Measurements from ENCODE around the gene FOXQ1. TPM values are rescaled to one million over a fixed set of nuclear protein-coding genes. Genes with fewer than 3 reads are reported as not detected.

The FOXQ1 gene
- total RNA-seq, 1 donor from 2014 or later, result 2.0 TPM

- H3K4me1 Mint-ChIP-seq (ENCODE audit: low read depth), result peaks cover 15% of the 10 kb centered on the region
- peaks cover 6% of the 10 kb centered on the region for H3K9me3 Mint-ChIP-seq (ENCODE audit: low read depth)
- no peak for DNase-seq (ENCODE audit: low spot score, unreplicated experiment)
- H3K27ac Mint-ChIP-seq, result peak overlapping the region; percentile 78
- no peak for TF ChIP-seq CTCF (IDR thresholded peaks at IDR 0.05; ENCODE audit: unreplicated experiment)
- peaks cover 36% of the 10 kb centered on the region for H3K27me3 Mint-ChIP-seq
- no peak overlapping the region for H3K4me3 Mint-ChIP-seq (ENCODE audit: low read depth)
- no peaks in the 10 kb centered on the region for H3K36me3 Mint-ChIP-seq (ENCODE audit: insufficient read depth)
These were observed 14.7 kb downstream of the FOXQ1 start for GRCh38 chr6:1326535-1327121.

GRCh38 chr6:1327630-1328029 lies 15.7 kb downstream of the FOXQ1 start:
- H3K27ac Mint-ChIP-seq, result no peak overlapping the region
- no peak for TF ChIP-seq CTCF (IDR thresholded peaks at IDR 0.05; ENCODE audit: unreplicated experiment)
- H3K27me3 Mint-ChIP-seq, result peaks cover 26% of the 10 kb centered on the region
- peaks cover 6% of the 10 kb centered on the region for H3K9me3 Mint-ChIP-seq (ENCODE audit: low read depth)
- H3K4me3 Mint-ChIP-seq (ENCODE audit: low read depth), result no peak overlapping the region
- H3K4me1 Mint-ChIP-seq (ENCODE audit: low read depth), result peaks cover 15% of the 10 kb centered on the region
- no peak for DNase-seq (ENCODE audit: low spot score, unreplicated experiment)
- no peaks in the 10 kb centered on the region for H3K36me3 Mint-ChIP-seq (ENCODE audit: insufficient read depth)

GRCh38 chr6:1328129-1328800 lies 16.4 kb downstream of the FOXQ1 start:
- Mint-ChIP-seq H3K4me3 (ENCODE audit: low read depth) (no peak overlapping the region), H3K27me3 (peaks cover 28% of the 10 kb centered on the region), H3K27ac (peak overlapping the region; percentile 38), H3K9me3 (ENCODE audit: low read depth) (peaks cover 6% of the 10 kb centered on the region), H3K4me1 (ENCODE audit: low read depth) (peaks cover 15% of the 10 kb centered on the region), H3K36me3 (ENCODE audit: insufficient read depth) (no peaks in the 10 kb centered on the region)
- no peak for DNase-seq (ENCODE audit: low spot score, unreplicated experiment)
- no peak for TF ChIP-seq CTCF (IDR thresholded peaks at IDR 0.05; ENCODE audit: unreplicated experiment)

GRCh38 chr6:1329708-1330107 lies 17.8 kb downstream of the FOXQ1 start:
- H3K4me1 Mint-ChIP-seq (ENCODE audit: low read depth), result peaks cover 25% of the 10 kb centered on the region
- TF ChIP-seq CTCF (IDR thresholded peaks at IDR 0.05; ENCODE audit: unreplicated experiment), result no peak
- H3K27me3 Mint-ChIP-seq, result peaks cover 30% of the 10 kb centered on the region
- no peaks in the 10 kb centered on the region for H3K36me3 Mint-ChIP-seq (ENCODE audit: insufficient read depth)
- no peak overlapping the region for H3K4me3 Mint-ChIP-seq (ENCODE audit: low read depth)
- DNase-seq (ENCODE audit: low spot score, unreplicated experiment), result no peak
- peaks cover 6% of the 10 kb centered on the region for H3K9me3 Mint-ChIP-seq (ENCODE audit: low read depth)
- no peak overlapping the region for H3K27ac Mint-ChIP-seq

GRCh38 chr6:1334684-1335083 lies 22.8 kb downstream of the FOXQ1 start:
- DNase-seq (ENCODE audit: low spot score, unreplicated experiment), result no peak
- H3K36me3 Mint-ChIP-seq (ENCODE audit: insufficient read depth), result no peaks in the 10 kb centered on the region
- peak overlapping the region; percentile 40 for H3K4me3 Mint-ChIP-seq (ENCODE audit: low read depth)
- TF ChIP-seq CTCF (IDR thresholded peaks at IDR 0.05; ENCODE audit: unreplicated experiment), result no peak
- H3K4me1 Mint-ChIP-seq (ENCODE audit: low read depth), result peaks cover 26% of the 10 kb centered on the region
- peak overlapping the region; percentile 82 for H3K27ac Mint-ChIP-seq
- H3K9me3 Mint-ChIP-seq (ENCODE audit: low read depth), result peaks cover 5% of the 10 kb centered on the region
- H3K27me3 Mint-ChIP-seq, result peaks cover 19% of the 10 kb centered on the region
